IPS-NIHi7 (cell line): Measurements from ENCODE around the gene BIRC5.
"Not testable (repeated sequence)": the region's sequence is repeated elsewhere in the genome, so short reads cannot be mapped to it uniquely, and the experiment has no call there.

Experiments used
- DNase-seq: peaks from one replicate; pipeline ENCODE4 v3.0.0; 2012; ENCODE audit warnings: mixed read lengths; ENCODE audit errors: extremely low spot score

BIRC5 gene

GRCh38 chr17:78224231-78225087 lies 10.4 kb downstream of the BIRC5 start:
- DNase-seq, result no peak

- no peak for DNase-seq
Observed at GRCh38 chr17:78225088-78225865, 11.2 kb downstream of the BIRC5 start.

- DNase-seq, result no peak
Observed at GRCh38 chr17:78226055-78226758, 12.2 kb downstream of the BIRC5 start.

GRCh38 chr17:78226759-78227454 lies 12.9 kb downstream of the BIRC5 start:
- DNase-seq, result no peak

- DNase-seq, result no peak
Observed at GRCh38 chr17:78227455-78227916, 13.4 kb downstream of the BIRC5 start.

- no peak for DNase-seq
Observed at GRCh38 chr17:78228176-78228575, 14.1 kb downstream of the BIRC5 start.

- no peak for DNase-seq
Observed at GRCh38 chr17:78230252-78230962, 16.4 kb downstream of the BIRC5 start.

- peak; percentile 56 for DNase-seq
Observed at GRCh38 chr17:78230996-78231935, 17.2 kb downstream of the BIRC5 start, which contains the start of gene TMEM235. Gene TMEM235, plus strand, starts transcription at chr17:78231631. Its CDS starts 393 bp downstream, at chr17:78232024.

GRCh38 chr17:78231991-78232858 lies 18.2 kb downstream of the BIRC5 start:
- DNase-seq, result peak; percentile 68

GRCh38 chr17:78232859-78233173 lies 18.8 kb downstream of the BIRC5 start:
- DNase-seq, result no peak

- DNase-seq, result no peak
Observed at GRCh38 chr17:78233678-78234077, 19.6 kb downstream of the BIRC5 start.

GRCh38 chr17:78234261-78234865 lies 20.3 kb downstream of the BIRC5 start:
- DNase-seq, result no peak

GRCh38 chr17:78235022-78235421 lies 21.0 kb downstream of the BIRC5 start:
- DNase-seq, result not testable (repeated sequence)

GRCh38 chr17:78235885-78236284 lies 21.8 kb downstream of the BIRC5 start:
- DNase-seq, result no peak

GRCh38 chr17:78236362-78237127 lies 22.5 kb downstream of the BIRC5 start:
- DNase-seq, result no peak

- DNase-seq, result no peak
Observed at GRCh38 chr17:78237401-78238012, 23.5 kb downstream of the BIRC5 start.

GRCh38 chr17:78238823-78239488 lies 24.9 kb downstream of the BIRC5 start:
- DNase-seq, result no peak
